NCI-H2029 (cell line): ENCODE results near the gene PLEKHA6.

Source experiments
- DNase-seq: peaks from one replicate; lab custom pipeline; 2025; lab: John Stamatoyannopoulos, UW

PLEKHA6 gene, protein sequence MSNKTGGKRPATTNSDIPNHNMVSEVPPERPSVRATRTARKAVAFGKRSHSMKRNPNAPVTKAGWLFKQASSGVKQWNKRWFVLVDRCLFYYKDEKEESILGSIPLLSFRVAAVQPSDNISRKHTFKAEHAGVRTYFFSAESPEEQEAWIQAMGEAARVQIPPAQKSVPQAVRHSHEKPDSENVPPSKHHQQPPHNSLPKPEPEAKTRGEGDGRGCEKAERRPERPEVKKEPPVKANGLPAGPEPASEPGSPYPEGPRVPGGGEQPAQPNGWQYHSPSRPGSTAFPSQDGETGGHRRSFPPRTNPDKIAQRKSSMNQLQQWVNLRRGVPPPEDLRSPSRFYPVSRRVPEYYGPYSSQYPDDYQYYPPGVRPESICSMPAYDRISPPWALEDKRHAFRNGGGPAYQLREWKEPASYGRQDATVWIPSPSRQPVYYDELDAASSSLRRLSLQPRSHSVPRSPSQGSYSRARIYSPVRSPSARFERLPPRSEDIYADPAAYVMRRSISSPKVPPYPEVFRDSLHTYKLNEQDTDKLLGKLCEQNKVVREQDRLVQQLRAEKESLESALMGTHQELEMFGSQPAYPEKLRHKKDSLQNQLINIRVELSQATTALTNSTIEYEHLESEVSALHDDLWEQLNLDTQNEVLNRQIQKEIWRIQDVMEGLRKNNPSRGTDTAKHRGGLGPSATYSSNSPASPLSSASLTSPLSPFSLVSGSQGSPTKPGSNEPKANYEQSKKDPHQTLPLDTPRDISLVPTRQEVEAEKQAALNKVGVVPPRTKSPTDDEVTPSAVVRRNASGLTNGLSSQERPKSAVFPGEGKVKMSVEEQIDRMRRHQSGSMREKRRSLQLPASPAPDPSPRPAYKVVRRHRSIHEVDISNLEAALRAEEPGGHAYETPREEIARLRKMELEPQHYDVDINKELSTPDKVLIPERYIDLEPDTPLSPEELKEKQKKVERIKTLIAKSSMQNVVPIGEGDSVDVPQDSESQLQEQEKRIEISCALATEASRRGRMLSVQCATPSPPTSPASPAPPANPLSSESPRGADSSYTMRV

GRCh38 chr1:204359474-204360255, at the start of gene PLEKHA6:
PLEKHA6 (minus strand) TSS chr1:204359929; CDS start chr1:204273727, 86,202 bp downstream.
- DNase-seq: no peak

DNA sequence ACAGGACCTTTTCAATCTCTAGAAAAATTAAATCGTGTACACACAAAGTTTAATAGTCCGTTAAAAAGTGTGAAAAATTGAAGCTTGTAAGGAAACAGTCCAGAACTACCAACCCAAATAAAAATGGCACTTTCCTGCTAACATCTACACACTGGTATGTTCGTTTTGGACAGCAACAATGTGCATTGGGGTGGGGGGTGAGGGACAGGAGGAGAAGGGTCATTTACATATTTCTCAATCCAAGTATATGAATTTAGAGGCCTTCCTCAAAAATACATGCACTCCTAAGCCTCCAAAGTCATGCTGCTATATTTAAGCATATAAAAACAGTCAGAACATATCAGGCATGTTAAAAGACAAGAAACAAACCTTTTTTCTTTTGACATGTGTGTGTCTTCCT, 49.4 kb upstream of the PLEKHA6 start:
- no peak for DNase-seq

- no peak for DNase-seq
Measured at GRCh38 chr1:204408602-204409001, 48.9 kb upstream of the PLEKHA6 start.

DNA sequence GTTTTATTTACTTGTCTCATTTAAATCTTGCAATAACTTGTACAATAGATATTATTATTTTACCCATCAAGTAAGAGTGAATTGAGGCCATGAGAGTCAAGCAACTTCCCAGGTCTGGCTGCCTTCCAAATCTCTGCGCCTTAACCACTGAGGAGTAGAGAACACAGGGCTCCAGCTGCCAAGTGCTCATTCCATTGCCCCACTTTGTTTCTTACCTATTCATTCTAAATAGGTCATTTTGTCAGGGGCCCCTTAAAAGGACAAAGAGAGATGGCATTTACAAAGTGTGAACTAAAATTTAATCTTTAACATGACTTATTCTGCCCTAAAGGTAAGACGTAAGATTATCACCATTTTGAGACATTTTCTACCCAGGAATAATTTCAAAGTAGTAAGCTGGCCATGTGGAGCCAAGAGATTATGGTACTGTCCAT, 48.4 kb upstream of the PLEKHA6 start:
- no peak for DNase-seq

GRCh38 chr1:204407295-204407971, 47.7 kb upstream of the PLEKHA6 start:
- DNase-seq: no peak

- DNase-seq: no peak
Measured at GRCh38 chr1:204406621-204407020, 46.9 kb upstream of the PLEKHA6 start.

DNA sequence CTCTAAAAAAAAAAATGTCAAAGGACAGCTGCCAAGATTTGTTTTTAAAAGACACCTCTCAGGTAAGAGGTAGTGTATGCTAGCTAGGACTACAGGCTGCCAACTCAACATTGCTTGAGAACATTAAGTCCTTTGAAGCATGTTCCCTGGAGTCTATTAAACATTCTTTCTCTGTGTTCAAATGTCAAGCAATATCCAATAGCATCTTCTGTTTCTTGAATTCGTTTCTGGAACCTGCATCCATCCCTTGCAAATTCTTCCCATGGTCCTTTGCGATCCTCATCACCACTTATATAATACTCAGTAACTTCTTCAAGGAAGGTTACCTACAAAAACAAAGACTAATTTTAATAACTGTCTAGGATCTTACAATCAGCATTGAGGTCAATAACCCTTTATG, 46.3 kb upstream of the PLEKHA6 start:
- DNase-seq: no peak

DNA sequence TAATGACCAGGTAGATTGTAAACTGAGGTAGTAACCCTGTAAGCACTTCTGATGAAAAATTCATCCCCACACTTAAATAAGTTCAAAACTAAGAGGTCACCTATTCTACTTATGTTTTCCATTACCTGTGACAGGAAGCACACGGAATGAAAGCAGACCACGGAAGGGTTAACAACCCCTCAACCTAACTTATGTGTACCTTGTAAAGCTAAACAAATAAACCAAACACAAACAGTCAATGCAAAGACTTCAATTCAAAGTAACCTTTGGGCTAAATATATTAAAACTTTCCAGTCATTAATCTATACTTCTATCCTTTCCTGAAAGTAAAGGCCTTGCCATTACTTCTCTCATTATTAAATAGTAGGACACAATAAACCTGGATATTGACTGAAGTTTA, 44.9 kb upstream of the PLEKHA6 start:
- DNase-seq: no peak

- DNase-seq: no peak
Measured at GRCh38 chr1:204402391-204402790, 42.7 kb upstream of the PLEKHA6 start.

DNA sequence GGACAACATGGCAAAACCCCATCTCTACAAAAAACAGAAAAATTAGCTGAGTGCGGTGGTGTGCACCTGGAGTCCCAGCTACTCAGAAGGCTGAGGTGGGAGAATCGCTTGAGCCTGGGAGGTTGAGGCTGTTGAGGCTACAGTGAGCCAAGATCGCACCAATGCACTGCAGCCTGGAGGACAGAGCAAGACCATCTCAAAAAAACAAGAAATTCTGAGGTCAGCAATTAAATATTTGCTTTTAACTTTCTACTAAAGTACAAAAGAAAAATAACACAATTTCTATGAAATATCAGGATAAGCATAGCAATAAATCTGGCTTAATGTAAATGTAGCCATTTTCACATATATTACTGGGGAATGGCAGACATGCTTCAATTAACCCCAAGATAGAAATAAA, 42.0 kb upstream of the PLEKHA6 start:
- no peak for DNase-seq

- DNase-seq: no peak
Measured at GRCh38 chr1:204400882-204401510, 41.3 kb upstream of the PLEKHA6 start.

- peak; percentile 86 for DNase-seq
Measured at GRCh38 chr1:204398197-204399125, 38.7 kb upstream of the PLEKHA6 start.

DNA sequence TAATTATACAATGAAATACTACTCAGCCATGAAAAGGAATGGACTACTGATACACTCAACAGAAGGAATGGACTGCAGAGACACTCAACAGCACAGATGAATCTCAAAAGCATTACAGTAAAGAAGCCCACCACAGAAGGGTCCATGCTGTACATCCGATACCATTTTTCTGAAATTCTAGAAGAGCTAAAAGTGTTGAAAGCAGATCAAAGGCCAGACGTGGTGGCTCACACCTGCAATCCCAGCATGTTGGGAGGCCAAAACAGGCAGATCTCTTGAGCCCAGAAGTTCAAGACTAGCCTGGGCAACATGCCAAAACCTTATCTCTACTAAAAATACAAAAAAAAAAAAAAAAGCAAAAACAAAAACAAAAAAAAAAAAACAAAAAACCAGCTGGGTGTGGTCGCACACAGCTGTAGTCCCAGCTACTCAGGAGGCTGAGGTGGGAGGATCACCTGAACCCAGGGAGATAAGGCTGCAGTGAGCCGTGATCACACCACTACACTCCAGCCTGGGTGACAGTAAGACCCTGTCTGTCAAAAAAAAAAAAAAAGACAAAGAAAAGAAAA, 36.4 kb upstream of the PLEKHA6 start:
- DNase-seq: no peak

GRCh38 chr1:204391629-204392028, 31.9 kb upstream of the PLEKHA6 start:
- DNase-seq: no peak

DNA sequence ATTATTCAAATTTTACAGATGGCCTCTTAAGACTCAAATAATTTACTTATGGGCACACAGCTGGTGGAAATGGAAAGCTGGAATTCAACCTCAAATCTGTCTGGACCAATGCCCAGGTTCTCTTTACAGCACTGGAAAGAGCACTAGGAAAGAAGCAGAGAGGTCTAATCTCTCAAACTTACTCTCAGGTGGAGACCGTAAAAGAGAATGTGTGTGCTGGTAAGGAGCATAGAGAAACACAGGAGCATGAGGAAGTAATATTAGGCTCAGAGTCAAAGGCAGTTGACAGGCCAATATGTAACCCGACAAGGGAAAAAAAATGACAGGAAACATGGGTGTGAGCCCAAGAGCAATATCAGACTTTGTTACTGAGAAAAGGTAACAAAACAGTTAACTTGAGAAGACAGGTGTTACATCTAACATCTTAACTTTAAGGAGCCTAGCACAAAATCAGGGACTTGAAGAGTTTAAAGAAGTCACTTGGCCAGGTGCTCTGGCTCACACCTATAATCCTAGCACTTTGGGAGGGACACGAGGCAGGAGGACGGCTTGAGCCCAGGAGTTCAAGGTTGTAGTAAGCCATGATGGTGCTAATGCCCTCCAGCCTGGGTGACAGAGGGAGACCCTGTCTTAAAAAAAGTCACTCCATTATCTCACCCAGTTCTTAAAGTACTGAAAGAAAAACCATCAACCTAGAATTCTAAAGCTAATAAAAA, 31.2 kb upstream of the PLEKHA6 start:
- DNase-seq: no peak

- no peak for DNase-seq
Measured at GRCh38 chr1:204385727-204386126, 26.0 kb upstream of the PLEKHA6 start.

DNA sequence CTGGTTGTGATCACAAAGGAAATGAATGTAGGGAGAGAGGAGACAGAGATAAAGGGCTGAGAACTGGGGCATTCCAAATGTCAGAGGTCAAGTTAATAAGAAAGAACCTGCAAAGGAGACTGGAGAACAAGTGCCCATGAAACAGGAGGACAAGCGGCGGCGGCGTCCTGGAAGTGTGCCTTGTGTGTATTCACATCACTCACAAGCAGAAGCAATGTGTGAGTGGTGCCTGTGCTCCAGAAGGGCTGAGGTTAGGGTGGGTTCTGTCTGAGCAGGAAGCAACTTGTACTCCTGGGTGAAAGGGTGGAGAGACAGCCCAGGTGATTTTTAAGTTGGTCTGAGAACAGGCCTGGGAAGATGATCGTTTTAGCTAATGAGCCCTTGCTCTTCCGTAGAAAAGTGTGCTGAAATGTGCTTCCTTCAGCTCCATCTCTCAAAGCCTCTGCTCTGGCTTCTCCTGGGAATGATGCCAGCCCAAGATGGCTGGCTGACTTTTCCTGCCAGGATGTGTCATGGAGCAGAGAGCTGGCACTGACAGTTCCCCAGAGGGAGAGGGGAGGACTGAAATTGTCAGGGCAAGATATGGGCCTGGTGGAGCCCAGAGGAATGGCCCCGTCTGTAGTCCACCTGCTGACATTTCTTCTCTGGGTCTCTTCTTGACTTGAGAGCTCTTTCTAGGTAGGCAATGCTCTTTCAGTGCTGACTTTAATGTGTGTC, 25.1 kb upstream of the PLEKHA6 start:
- no peak for DNase-seq
